Activated T-cell treated with anti-CD3 and anti-CD28 coated beads, Interleukin-2, amount 50 U/mL, for 72 hours (primary cell): ENCODE measurements around the gene RSPO1. TPM values are rescaled to one million over a fixed set of nuclear protein-coding genes. Genes with fewer than 3 reads are reported as not detected.

Experiments
- ATAC-seq, 2 donors: fragments of 150-1000 bp; cut with Tn5 transposase; replicated peaks in 1 of 2; 2 replicates each; pipeline ENCODE4 v1.10.0; 2021; ENCODE audit warnings: moderate library complexity in 2 of 2, mild to moderate bottlenecking in 1 of 2
- DNase-seq, 2 donors: peaks; one replicate each; pipeline ENCODE4 v3.0.0; 2021 to 2022; ENCODE audit warnings: mixed read lengths in 1 of 2
- H3K27ac Mint-ChIP-seq: one replicate; pipeline ENCODE4 v1.8.0; 2022; ENCODE audit warnings: mild to moderate bottlenecking, moderate library complexity, mixed read lengths
- H3K27me3 Mint-ChIP-seq: one replicate; pipeline ENCODE4 v1.8.0; 2022; ENCODE audit warnings: low read depth, mixed read lengths
- H3K36me3 Mint-ChIP-seq, 2 donors: one replicate each; pipeline ENCODE4 v1.8.0; 2022; ENCODE audit warnings: mixed read lengths in 2 of 2, mild to moderate bottlenecking in 1 of 2; ENCODE audit not compliant: insufficient read depth in 2 of 2
- H3K4me1 Mint-ChIP-seq: one replicate; pipeline ENCODE4 v1.8.0; 2022; ENCODE audit warnings: low read depth, mixed read lengths
- H3K4me3 Mint-ChIP-seq, 2 donors: one replicate each; pipeline ENCODE4 v1.8.0; 2022; ENCODE audit warnings: mild to moderate bottlenecking in 2 of 2, mixed read lengths in 2 of 2, moderate library complexity in 2 of 2
- H3K9me3 Mint-ChIP-seq, 2 donors: one replicate each; pipeline ENCODE4 v1.8.0; 2022; ENCODE audit warnings: mixed read lengths in 2 of 2
- total RNA-seq, 2 donors: library from RNA; stranded (reverse); gene quantifications; one replicate each; pipeline ENCODE4 v1.2.3, GENCODE V29; 2022

RSPO1 gene
- total RNA-seq, 2 donors from 2014 or later = not detected

- H3K27me3 Mint-ChIP-seq = no peaks in the 10 kb centered on the region
- ATAC-seq (no peak), DNase-seq (no peak)
- H3K4me1 Mint-ChIP-seq = no peaks in the 10 kb centered on the region
- peaks cover 11 to 22% of the 10 kb centered on the region in 2 donors for H3K36me3 Mint-ChIP-seq
- no peak overlapping the region for H3K27ac Mint-ChIP-seq
- no peak overlapping the region for H3K4me3 Mint-ChIP-seq
- no peaks in the 10 kb centered on the region for H3K9me3 Mint-ChIP-seq
These were observed 69.8 kb downstream of the RSPO1 start for GRCh38 chr1:37564892-37565291.

GRCh38 chr1:37562984-37563383 lies 71.7 kb downstream of the RSPO1 start:
- Mint-ChIP-seq H3K36me3 (peaks cover 4 to 10% of the 10 kb centered on the region in 2 donors), H3K27me3 (no peaks in the 10 kb centered on the region), H3K27ac (no peak overlapping the region), H3K9me3 (no peaks in the 10 kb centered on the region), H3K4me3 (no peak overlapping the region), H3K4me1 (peaks cover 4% of the 10 kb centered on the region)
- ATAC-seq (no peak), DNase-seq (no peak)

Other genes with a start within 250 kb of the RSPO1 start
- gene ZC3H12A, start 160.3 kb downstream of the RSPO1 start, total RNA-seq = 10 to 100 TPM; 33.5 to 46.1 TPM
- gene MEAF6, start 120.1 kb downstream of the RSPO1 start, total RNA-seq = 100 to 1,000 TPM; 105 to 108 TPM
- gene SNIP1, start 80.6 kb downstream of the RSPO1 start, total RNA-seq = 10 to 100 TPM; 26.5 to 29.1 TPM
- gene DNALI1, start 78.0 kb downstream of the RSPO1 start, total RNA-seq = under 1 TPM; 0.41 to 0.81 TPM
- 10 to 100 TPM; 47.3 to 52.9 TPM for gene GNL2, start 39.0 kb downstream of the RSPO1 start, total RNA-seq
- 10 to 100 TPM; 65.8 to 94.0 TPM for gene CDCA8, start 57.6 kb upstream of the RSPO1 start, total RNA-seq
- under 1 TPM; 0.74 to 1.00 TPM for gene EPHA10, start 130.2 kb upstream of the RSPO1 start, total RNA-seq
- gene MANEAL, start 159.0 kb upstream of the RSPO1 start, total RNA-seq = 1 to 10 TPM; 1.9 to 2.4 TPM
- gene C1orf122, start 172.9 kb upstream of the RSPO1 start, total RNA-seq = 10 to 100 TPM; 21.1 to 21.8 TPM
- gene YRDC, start 173.3 kb upstream of the RSPO1 start, total RNA-seq = 10 to 100 TPM; 30.0 to 31.3 TPM
- 10 to 100 TPM; 26.8 to 28.1 TPM for gene MTF1, start 224.7 kb upstream of the RSPO1 start, total RNA-seq